GM18517 (cell line): ENCODE data around the gene KIF26B.
"Not testable (repeated sequence)": the region's sequence is repeated elsewhere in the genome, so short reads cannot be mapped to it uniquely, and the experiment has no call there.

Experiments
- ATAC-seq: cut with Tn5 transposase; IDR thresholded peaks from one replicate; pipeline ENCODE4 v1.9.1; 2021; ENCODE audit warnings: mild to moderate bottlenecking, moderate library complexity; ENCODE audit not compliant: unreplicated experiment

The KIF26B gene

DNA sequence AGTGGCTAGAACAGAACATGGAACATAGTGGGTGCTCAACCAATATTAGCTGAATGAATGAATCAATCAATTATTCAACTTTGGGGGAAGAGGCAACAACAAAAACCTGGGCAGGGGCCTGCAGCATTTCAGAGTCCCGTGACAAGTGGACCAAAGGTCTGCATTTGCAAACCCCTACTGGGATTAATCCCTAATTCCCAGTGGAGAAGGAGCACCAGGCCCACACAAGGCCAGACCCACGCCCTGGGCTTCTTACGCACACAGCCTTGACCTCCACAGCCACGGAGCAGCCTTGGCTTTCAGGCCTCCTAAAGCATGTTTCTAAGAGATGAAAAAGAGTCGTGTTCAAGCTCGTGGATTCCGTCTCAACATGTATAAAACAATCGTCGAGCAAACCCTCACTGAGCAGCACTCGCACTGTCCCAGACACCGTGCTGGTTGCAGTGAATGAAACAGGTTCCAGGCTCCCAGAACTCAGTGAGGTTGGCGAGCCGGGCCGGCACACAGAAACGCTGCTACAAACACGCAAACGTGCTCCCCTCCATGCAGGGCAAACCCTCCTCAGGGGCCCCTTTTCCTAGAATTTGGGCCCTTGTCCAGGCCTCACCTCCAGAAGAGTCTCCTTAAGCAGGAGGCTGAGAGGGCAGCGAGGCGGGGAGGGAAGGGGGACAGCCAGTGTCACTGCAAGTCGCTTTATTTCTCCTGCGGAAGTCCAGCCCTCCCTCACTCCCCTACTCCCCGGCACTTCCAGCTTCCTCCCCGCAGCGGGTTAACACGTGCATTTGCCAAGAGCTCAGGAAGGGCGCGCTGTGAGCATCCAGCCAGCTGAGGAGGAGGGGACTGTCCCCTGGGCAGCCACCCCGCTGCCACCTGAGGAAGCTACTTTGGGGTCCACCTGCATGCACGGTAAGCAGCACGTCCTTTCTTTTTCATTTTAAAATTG lies 556.4 kb downstream of the KIF26B start:
- ATAC-seq, result no peak

DNA sequence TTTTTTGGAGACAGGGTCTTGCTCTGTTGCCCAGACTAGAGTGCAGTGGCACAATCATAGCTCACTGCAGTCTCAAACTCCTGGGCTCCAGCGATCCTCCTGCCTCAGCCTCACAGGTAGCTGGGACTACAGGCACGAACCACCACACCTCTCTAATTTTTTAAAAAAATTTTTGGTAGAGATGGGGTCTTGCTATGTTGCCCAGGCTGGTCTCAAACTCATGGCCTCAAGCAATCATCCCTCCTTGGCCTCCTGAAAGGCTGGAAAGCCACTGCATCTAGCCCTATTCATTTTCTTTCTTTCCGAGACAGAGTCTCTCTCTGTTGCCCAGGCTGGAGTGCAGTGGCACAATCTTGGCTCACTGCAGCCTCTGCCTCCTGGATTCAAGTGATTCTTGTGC lies 559.2 kb downstream of the KIF26B start:
- ATAC-seq, result not testable (repeated sequence)

DNA sequence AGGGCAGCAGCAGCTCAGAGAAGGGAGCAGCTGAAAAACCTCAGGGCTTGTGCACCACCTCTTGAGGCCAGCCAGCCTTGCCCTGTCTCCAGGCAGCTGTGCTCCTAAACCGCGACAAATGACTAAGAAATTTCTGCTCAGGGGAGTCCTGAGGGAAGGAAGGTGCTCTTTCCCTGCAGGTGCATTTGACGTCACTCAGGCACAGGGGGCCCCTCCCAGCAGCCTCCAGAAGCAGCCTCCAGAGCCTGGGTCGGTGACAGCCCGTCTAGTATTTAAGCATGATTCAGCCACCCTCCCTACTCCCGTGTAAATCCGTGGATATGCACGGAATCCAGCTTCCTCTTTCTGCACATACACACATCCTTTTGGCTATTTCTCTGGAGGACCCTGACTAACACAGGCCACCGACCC lies 560.5 kb downstream of the KIF26B start:
- ATAC-seq, result no peak

DNA sequence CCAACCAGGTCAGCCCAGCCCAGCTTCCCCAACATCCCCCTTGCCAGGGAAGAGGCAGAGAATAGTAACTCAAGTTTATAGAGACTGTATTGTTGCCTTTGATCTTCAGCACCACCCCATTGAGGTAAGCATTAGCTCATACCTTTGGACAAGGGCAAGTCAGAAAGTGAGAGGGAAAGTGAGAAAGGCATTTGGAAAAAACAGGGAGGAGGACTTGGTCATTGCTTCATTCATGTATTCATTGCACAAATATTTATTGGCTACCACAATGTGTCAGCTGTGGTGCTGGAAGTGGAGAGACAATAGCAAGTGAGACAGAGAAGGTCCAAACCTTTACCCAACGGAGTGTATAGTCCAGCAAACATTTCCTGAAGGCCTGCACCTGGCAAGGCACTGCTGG lies 561.2 kb downstream of the KIF26B start:
- no peak for ATAC-seq

DNA sequence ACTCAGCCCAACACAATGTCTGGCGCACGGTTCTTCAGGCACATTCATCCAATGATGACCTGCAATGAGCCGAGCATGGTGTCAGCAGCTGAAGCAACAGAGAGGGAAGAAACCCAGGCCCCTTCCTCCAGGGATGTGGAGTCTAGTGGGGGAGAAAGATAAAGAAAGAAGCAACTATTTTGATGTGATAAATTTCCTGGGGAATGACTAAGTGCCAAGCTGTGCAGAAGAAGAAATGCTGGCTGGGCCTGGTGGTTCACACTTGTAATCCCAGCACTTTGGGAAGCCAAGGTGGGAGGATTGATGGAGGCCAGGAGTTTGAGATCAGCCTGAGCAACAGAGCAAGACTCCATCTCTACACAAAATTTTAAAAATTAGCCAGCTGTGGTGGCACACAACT lies 561.8 kb downstream of the KIF26B start:
- no peak for ATAC-seq

DNA sequence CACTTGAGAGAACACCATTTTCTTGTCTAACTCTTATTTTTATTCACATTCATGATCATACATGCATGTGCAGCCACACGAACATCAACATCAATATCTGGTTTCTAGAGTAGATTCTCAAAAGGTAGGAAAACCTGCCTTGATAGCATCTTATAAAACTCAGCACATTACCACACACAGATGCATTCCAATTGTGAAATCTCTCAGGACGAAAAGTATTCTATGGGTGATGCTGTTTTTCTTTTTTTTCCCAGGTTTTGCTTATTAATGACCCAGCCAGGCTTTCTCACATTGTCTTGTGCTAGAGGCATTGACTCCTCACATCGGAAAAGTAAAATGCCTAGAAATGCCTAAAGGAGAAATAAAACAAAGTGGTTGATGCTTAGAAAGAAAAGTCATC lies 562.8 kb downstream of the KIF26B start:
- ATAC-seq, result no peak

DNA sequence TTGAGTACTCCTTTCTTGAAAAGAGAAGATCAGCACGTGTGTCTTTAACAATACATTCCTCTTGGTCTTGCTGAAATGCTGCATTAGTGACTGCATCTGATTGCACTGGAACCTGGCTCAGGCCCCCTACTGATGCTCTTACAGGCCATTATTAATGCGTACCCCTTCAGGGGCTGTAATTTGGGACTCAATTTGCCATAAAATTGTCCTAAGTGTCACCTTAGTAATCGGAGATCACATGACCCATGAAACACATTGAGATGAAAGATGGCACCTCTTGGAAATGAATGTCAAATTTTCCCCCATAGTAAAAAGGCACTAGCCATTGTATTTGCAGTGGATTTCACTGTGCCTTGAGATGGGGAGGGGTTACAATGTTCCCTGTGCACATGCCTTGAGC lies 563.3 kb downstream of the KIF26B start:
- no peak for ATAC-seq

DNA sequence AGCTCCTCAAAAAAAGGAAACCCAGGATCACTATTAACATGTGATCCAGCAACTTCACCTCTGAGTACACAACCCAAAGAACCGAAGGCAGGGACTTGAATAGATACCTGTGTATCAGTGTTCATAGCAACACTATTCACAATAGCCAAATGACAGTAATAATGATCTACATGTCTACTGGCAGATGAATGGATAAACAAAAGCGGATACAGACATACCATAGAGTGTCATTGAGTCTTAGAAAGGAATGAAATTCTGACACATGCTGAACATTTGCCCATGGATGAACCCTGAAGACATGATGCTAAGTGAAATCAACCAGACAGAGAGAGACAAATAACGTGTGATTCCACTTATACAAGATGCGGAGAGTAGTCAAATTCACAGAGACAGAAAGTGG lies 564.2 kb downstream of the KIF26B start:
- no peak for ATAC-seq

DNA sequence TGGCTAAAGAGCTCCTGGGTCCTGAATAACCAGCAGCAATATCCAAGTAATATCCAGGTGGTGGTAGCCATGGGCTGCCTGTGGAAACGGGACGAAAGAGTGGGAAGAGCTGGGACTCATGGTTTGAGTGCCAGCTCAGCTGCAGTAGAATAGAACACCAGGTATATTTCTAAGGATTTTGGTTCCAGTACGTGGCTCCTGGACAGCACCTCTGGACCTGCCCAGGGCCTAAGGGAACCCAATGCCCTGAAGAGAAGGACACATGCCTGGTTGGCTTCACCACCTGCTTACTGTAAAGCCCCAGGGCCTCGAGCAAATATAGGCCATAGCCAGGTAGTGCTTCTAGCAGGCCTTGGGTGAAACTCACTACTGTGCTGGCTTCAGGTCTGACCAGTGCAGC lies 566.7 kb downstream of the KIF26B start:
- no peak for ATAC-seq

DNA sequence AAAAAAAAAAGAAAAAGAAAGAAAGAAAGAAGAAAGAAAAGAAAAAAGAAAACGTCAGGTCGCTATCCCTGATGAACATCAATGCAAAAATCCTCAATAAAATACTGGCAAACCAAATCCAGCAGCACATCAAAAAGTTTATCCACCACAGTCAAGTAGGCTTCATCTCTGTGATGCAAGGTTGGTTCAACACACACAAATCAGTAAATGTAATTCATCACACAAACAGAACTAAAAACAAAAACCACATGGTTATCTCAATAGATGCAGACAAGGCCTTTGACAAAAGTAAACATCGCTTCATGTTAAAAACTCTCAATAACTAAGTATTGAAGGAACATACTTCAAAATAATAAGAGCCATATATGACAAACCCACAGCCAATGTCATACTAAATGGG lies 573.2 kb downstream of the KIF26B start:
- ATAC-seq, result not testable (repeated sequence)

DNA sequence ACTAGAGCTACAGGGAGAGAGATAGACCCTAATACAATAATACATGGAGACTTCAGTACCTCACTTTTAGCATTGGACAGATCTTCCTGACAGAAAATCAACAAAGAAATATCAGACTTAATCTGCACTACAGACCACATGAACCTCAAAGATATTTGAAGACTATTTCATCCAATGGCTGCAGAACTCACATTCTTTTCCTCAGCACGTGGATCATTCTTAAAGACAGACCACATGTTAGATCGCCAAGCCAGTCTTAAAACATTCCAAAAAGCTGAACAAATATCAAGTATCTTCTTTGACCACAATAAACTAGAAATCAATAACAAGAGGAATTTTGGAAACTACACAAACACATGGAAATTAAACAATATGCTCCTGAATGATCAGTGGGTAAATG lies 576.0 kb downstream of the KIF26B start:
- no peak for ATAC-seq

DNA sequence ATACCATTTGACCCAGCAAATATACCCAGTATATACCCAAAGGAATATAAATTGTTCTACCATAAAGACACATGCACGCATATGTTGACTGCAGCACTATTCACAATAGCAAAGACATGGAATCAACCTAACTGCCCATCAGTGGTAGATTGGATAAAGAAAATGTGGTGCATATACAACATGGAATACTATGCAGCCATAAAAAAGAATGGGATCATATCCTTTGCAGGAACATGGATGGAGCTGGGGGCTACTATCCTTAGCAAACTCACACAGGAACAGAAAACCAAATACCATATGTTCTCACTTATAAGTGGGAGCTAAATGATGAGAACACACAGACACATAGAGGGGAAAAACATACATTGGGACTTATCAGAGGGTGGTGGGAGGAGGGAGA lies 585.6 kb downstream of the KIF26B start:
- ATAC-seq, result not testable (repeated sequence)

DNA sequence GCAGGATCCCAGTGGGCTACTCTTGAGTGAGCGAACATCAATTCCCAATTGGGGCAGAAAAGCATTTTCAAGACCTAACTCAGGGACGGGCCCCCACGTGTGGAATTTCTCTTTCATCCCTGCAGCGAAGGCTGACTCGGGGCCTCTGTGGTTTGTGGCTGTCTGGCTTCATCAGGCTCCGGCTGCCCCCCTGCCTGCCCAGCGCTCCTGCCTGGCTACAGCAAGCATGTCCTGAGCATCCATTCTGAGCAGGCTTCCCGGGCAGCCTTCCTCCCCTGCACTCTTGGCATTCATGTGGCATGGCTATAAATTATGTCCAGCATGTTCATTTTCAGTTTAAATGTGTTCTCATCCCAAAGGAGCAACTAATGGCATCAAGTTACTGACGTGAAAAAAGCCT lies 588.1 kb downstream of the KIF26B start:
- no peak for ATAC-seq

DNA sequence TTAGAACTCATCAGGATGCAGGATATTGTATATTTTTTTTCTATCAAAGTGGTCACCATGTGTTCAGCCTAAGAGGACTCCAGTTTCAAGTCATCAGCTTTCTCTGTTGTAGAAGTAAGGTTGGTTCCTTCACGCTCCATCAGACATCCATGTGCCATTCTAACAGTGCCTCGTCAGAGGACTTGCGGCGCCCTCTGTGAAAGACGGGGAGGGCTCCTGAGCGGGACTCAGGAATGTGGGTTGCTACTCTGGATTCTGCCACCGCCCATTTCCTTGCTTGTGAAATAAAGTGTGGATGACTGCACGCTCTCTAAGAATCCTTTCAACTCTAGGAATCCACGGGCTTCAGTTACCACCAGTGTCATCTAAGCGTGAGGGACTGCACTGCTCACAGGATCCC lies 593.5 kb downstream of the KIF26B start:
- ATAC-seq, result no peak

DNA sequence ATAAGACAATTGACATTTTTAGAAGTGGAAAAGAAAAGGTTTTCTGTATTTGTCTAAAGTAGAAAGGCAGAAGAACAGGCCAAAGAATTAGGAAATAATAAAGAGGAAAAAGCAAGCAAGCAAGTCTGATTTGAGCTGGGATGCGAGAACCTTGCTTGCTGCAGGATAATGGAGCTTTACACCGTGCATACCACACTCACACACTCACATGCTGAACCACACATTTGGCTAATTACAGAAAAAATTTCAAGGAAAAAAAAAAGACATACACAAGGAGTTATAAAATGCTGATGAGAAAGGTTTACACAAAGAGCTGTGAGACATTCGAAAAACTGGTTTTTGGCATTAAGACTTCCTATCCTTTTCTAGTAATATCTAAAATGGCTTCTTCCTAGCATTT lies 593.9 kb downstream of the KIF26B start:
- ATAC-seq, result no peak

DNA sequence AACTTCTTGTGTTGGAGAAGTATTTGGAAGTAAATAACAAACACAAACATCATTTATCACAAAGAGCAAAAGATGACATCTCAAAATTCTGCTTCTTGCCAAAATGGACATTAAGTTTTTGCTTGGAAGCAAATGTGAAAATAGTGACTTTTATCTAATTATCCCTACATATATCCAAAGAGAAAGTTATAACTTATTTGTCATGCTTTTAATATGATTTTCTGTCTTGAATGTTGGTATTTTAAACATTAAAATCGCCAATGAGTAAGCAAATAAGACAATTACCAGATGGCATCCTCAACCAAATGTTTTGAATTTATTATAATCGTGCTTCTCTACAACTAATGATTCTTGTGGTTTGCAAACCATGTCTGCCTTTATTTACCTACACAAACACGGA lies 594.3 kb downstream of the KIF26B start:
- no peak for ATAC-seq

DNA sequence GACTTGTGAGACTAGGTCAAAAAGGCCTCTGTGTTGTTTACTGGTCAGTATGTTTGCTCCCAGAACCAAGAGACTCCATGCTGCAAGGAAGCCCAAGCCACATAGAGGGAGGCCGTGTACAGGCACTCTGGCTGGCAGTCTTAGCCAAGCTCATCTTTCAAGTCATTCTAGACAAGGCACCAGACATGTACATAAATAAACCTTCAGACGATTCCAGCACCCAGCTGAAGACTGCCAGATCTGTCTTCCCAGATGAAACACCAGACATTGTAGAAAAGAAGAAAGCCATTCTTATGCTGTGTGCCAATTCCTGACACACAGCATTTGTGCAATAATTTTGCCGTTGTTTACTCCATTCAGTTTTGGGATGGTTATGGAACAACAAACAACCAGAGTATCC lies 595.5 kb downstream of the KIF26B start:
- no peak for ATAC-seq

DNA sequence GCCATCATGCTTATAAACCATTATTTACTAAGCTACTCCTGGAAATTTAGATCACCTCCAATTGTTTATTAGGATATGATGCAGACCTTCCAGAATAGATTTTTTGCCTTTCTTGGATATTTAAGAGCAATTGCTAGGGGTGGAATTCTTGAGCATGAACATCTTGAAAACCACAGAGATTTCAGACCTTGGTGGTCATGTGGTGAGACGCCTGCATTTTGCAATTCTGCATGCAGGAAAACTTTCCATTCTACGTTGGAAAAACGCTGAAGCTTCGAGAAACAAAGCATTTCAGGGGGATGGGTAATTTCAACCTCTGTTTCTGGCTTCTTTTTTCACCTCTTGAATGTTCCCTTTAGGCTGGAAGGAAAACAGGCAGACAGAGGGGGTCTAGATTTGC lies 596.3 kb downstream of the KIF26B start:
- no peak for ATAC-seq

DNA sequence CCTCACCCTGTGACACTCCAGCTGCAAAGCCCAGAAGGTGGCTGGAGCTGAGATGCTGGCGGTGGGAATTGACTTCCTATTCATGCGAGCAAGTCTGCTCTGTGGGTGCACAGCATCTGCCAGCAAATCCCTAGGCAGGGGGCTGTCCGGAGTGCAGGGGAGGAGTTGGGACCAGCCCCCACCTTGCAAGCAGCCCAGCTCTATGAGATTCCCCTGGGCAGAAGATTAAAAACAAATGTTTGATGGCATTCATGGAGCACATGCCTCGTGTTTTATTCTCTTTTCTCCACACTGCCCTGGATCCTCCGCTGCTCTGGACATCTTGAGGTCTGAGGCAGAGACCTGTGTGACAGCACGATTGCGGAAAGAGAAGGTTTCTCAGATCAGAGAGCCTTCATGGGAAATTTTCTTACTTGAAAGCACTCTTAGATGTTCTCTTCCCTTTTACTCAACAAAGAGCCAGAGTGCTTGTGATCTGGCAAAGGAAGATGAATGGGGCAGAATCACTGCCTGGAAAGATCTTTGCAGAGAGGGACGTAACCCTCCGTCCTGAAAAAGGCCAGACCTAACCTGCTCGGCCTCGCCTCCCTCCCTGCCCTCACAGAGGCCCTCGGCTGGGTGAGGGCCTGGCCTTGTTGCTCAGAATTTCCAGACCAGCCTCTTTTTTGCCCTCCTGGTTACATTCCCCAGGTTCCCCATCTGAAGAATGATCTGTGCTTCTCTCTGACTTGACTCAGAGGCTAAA lies 597.1 kb downstream of the KIF26B start:
- no peak for ATAC-seq

DNA sequence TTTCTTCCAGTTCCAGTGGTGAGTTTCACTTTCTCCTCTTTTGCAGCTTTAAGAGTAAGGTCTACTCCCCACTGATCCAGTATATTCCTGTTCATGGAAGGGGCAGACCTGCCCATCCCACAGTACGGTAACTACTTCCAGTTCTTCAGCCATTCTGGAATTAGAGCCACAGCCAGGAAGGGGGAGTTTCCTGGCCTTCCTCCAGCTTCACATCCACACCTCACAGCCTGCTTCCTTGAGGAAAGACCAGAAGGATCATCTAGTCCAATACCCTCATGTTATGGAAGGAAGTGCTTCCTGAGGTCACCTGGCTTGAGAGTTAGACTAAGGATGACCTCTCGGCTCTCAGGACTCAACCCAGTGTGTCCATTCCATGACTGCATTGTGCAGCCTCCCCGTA lies 597.8 kb downstream of the KIF26B start:
- ATAC-seq, result no peak

DNA sequence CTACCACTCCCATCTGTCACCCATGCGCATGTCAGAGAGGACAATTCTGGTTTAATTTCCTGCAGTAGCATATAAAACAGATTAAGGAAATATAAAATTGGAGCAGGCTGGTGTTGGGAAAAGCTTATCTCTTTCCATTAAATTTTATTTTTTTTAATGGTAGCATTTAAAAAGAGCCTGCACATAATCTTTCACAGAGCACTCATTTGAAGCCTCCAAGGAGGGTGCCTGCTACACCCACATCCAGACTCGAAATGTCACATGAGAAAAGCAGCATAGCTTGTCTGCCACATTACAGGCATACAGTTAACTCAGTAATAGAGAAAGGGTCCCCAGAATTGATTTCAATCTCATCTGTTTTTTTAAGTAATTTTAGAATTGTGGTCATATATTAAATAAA lies 599.0 kb downstream of the KIF26B start:
- ATAC-seq, result no peak

DNA sequence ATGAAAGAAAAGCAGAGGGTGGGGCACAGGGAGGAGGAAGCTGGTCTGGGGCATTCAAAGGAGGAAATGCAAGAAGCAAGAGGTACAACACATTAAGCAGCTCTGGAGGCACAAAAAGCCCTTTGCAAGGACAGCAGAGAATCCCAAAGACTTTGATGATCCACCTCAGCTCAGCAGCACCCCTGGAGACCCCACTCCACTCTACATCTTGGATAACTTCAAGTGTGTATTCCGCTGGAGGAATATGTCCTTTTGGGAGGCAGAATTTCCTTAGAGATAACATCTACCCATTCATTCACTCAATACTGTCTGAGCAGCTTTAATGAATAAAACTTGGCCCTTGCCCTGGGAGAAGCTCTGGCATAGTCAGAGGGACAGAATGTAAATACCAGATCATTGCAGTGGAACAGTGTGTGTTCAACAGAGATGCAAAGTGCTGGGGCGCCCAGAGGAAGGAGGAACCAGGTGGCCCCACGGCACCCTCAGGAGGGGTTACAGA lies 599.7 kb downstream of the KIF26B start:
- no peak for ATAC-seq
